Astrocyte (in vitro differentiated cells and primary cell): Measurements from ENCODE around the gene ZNF490. TPM values are rescaled to one million over a fixed set of nuclear protein-coding genes. Genes with fewer than 3 reads are reported as not detected.

Source experiments
- DNase-seq: peaks from one replicate; pipeline ENCODE4 v3.0.0-alpha.2; 2010; ENCODE audit warnings: low read depth
- FAIRE-seq: peaks from 2 replicates; lab custom pipeline; 2011; peaks lifted over from hg19 to GRCh38; lab: Jason Lieb, UNC
- H2AFZ ChIP-seq: 2 replicates; pipeline ENCODE4 v1.6.0; 2012; ENCODE audit warnings: low read depth, low read length, inconsistent platforms
- H3K27ac ChIP-seq: 2 replicates; pipeline ENCODE4 v1.5.1; 2011; ENCODE audit warnings: low read depth, low read length, inconsistent platforms
- H3K27me3 ChIP-seq: 2 replicates; pipeline ENCODE4 v1.6.0; 2011; ENCODE audit warnings: low read length, inconsistent platforms; ENCODE audit not compliant: insufficient read depth
- H3K36me3 ChIP-seq: 2 replicates; pipeline ENCODE4 v1.5.1; 2011; ENCODE audit warnings: low read length, inconsistent platforms; ENCODE audit not compliant: insufficient read depth
- H3K4me1 ChIP-seq: 2 replicates; pipeline ENCODE4 v1.5.1; 2011; ENCODE audit warnings: low read length, inconsistent platforms; ENCODE audit not compliant: insufficient read depth
- H3K4me2 ChIP-seq: 2 replicates; pipeline ENCODE4 v1.6.0; 2012; ENCODE audit warnings: low read length, inconsistent platforms
- H3K4me3 ChIP-seq: 2 replicates; pipeline ENCODE4 v1.5.1; 2011; ENCODE audit warnings: low read depth, mild to moderate bottlenecking, low read length, inconsistent platforms; ENCODE audit not compliant: insufficient read depth
- H3K79me2 ChIP-seq: 2 replicates; pipeline ENCODE4 v1.6.0; 2012; ENCODE audit warnings: mild to moderate bottlenecking, low read length, inconsistent platforms; ENCODE audit not compliant: insufficient read depth
- H3K9ac ChIP-seq: 2 replicates; pipeline ENCODE4 v1.6.0; 2012; ENCODE audit warnings: mild to moderate bottlenecking, low read length, inconsistent platforms
- H3K9me3 ChIP-seq: 2 replicates; pipeline ENCODE4 v1.5.1; 2012; ENCODE audit warnings: low read depth, mild to moderate bottlenecking, low read length, inconsistent platforms; ENCODE audit not compliant: insufficient read depth
- H4K20me1 ChIP-seq: 2 replicates; pipeline ENCODE4 v1.6.0; 2012; ENCODE audit warnings: low read length, inconsistent platforms; ENCODE audit not compliant: insufficient read depth
- H3K27ac Mint-ChIP-seq: one replicate; pipeline ENCODE4 v1.8.0; 2021; ENCODE audit warnings: mild to moderate bottlenecking, mixed read lengths; ENCODE audit not compliant: unreplicated experiment
- H3K27me3 Mint-ChIP-seq: one replicate; pipeline ENCODE4 v1.8.0; 2021; ENCODE audit warnings: low read depth, mixed read lengths; ENCODE audit not compliant: unreplicated experiment
- H3K36me3 Mint-ChIP-seq: one replicate; pipeline ENCODE4 v1.8.0; 2021; ENCODE audit warnings: low read depth, mixed read lengths; ENCODE audit not compliant: unreplicated experiment
- H3K4me1 Mint-ChIP-seq: one replicate; pipeline ENCODE4 v1.8.0; 2021; ENCODE audit warnings: low read depth, mixed read lengths; ENCODE audit not compliant: unreplicated experiment
- H3K4me3 Mint-ChIP-seq: one replicate; pipeline ENCODE4 v1.8.0; 2021; ENCODE audit warnings: mild to moderate bottlenecking, moderate library complexity, mixed read lengths; ENCODE audit not compliant: unreplicated experiment
- H3K9me3 Mint-ChIP-seq: one replicate; pipeline ENCODE4 v1.8.0; 2021; ENCODE audit warnings: mild to moderate bottlenecking, mixed read lengths; ENCODE audit not compliant: unreplicated experiment
- EZH2 ChIP-seq: IDR thresholded peaks from 2 replicates; pipeline ENCODE4 v1.6.1; 2012; ENCODE audit warnings: mild to moderate bottlenecking, low read length, inconsistent platforms; ENCODE audit not compliant: insufficient read depth
- total RNA-seq: library from RNA; stranded (reverse); gene quantifications from 2 replicates; pipeline ENCODE4 v1.2.1, GENCODE V29; 2021
- TF ChIP-seq, protein P1 (sequence below): IDR thresholded peaks from 2 replicates; pipeline ENCODE4 v1.5.1; 2011; ENCODE audit warnings: low read depth, mild to moderate bottlenecking, inconsistent platforms, low read length, moderate library complexity; ENCODE audit not compliant: insufficient read depth

The ZNF490 gene
- total RNA-seq, 1 donor from 2014 or later = 12.5 TPM

DNA sequence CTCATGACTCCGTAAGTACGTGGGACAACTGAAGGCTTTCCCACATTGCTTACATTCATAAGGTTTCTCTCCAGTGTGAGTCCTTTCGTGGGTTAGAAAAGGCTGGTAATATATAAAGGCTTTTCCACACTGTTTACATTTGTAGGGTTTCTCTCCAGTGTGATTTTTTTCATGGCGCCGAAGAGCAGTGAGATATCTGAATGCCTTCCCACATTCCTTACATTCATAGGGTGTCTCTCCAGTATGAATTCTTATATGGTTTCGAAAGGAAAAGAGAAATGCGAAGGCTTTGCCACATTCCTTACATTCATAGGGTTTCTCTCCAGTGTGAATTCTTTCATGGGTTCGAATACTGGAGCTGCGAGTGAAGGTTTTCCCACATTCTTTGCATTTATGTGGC lies 29.5 kb downstream of the ZNF490 start:
- Mint-ChIP-seq H3K27ac (no peak overlapping the region), H3K27me3 (no peaks in the 10 kb centered on the region), H3K36me3 (peaks cover 63% of the 10 kb centered on the region), H3K4me3 (no peak overlapping the region), H3K9me3 (peaks cover 52% of the 10 kb centered on the region), H3K4me1 (peaks cover 3% of the 10 kb centered on the region)
- Histone ChIP-seq H3K27me3 (no peaks in the 10 kb centered on the region), H3K27ac (no peak overlapping the region), H3K9ac (no peak overlapping the region), H4K20me1 (no peaks in the 10 kb centered on the region), H2AFZ (no peak overlapping the region), H3K4me1 (no peaks in the 10 kb centered on the region), H3K4me2 (no peak overlapping the region), H3K36me3 (peaks cover 20% of the 10 kb centered on the region), H3K79me2 (no peaks in the 10 kb centered on the region), H3K4me3 (no peak overlapping the region), H3K9me3 (peaks cover 43% of the 10 kb centered on the region)
- no peak for DNase-seq
- no peak for FAIRE-seq
- TF ChIP-seq, protein P1, sequence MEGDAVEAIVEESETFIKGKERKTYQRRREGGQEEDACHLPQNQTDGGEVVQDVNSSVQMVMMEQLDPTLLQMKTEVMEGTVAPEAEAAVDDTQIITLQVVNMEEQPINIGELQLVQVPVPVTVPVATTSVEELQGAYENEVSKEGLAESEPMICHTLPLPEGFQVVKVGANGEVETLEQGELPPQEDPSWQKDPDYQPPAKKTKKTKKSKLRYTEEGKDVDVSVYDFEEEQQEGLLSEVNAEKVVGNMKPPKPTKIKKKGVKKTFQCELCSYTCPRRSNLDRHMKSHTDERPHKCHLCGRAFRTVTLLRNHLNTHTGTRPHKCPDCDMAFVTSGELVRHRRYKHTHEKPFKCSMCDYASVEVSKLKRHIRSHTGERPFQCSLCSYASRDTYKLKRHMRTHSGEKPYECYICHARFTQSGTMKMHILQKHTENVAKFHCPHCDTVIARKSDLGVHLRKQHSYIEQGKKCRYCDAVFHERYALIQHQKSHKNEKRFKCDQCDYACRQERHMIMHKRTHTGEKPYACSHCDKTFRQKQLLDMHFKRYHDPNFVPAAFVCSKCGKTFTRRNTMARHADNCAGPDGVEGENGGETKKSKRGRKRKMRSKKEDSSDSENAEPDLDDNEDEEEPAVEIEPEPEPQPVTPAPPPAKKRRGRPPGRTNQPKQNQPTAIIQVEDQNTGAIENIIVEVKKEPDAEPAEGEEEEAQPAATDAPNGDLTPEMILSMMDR = no peak
- no peak for TF ChIP-seq EZH2

DNA sequence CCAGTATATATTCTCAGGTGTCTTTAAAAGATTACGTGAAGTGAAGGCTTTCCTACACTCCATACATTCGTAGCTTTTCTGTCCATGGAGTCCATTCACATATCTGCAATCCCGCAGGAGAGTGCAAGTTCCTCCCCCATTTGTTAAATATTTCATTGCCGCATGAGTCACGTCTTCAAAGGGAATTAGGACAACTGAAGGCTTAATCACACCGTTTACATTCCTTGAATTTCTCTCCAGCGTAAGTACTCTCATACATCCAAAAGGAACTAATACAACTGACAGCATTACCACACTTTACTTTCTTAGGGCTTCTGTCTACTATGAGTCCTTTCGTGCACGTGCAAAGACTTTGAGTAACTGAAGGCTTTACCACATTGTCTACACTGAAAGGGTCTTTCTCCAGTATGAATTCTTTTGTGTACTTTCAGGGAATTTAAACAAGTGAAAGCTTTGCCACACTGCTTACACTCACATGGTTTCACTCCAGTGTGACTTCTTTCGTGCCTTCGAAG lies 30.4 kb downstream of the ZNF490 start:
- H3K9me3 Mint-ChIP-seq = peaks cover 59% of the 10 kb centered on the region
- Histone ChIP-seq H3K4me2 (no peak overlapping the region), H3K36me3 (peaks cover 20% of the 10 kb centered on the region), H2AFZ (no peak overlapping the region), H3K4me1 (no peaks in the 10 kb centered on the region), H3K79me2 (no peaks in the 10 kb centered on the region), H3K9ac (no peak overlapping the region), H3K27ac (no peak overlapping the region), H3K27me3 (no peaks in the 10 kb centered on the region), H3K9me3 (peaks cover 47% of the 10 kb centered on the region), H4K20me1 (no peaks in the 10 kb centered on the region), H3K4me3 (no peak overlapping the region)
- peak; percentile 76 for DNase-seq
- no peak overlapping the region for H3K4me3 Mint-ChIP-seq
- H3K36me3 Mint-ChIP-seq = peaks cover 71% of the 10 kb centered on the region
- no peak for FAIRE-seq
- no peak for TF ChIP-seq EZH2
- TF ChIP-seq, protein P1 = no peak
- no peaks in the 10 kb centered on the region for H3K27me3 Mint-ChIP-seq
- H3K27ac Mint-ChIP-seq = no peak overlapping the region
- H3K4me1 Mint-ChIP-seq = peaks cover 3% of the 10 kb centered on the region

DNA sequence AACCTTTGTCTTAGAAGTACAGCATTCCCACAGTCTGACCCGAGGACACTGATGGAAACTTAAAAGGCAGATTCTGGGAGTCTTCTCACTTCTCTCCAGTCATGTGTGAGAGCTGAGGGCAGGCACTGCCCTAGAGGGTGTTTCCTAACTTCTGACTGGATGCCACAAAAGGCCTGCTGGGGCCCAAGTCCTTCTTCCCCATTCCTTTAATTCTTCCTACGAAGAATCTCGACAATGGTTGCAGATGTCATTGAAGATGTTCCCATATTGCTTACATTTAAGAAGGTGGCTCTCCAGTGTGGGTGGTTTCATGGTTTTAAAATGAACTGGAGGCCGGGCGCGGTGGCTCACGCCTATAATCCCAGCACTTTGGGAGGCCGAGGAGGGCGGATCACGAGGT lies 32.0 kb downstream of the ZNF490 start:
- H3K4me3 ChIP-seq = no peak overlapping the region

More for the DNA sequence above, 32.0 kb downstream of the ZNF490 start:
- no peaks in the 10 kb centered on the region for H3K4me1 ChIP-seq
- no peak overlapping the region for H3K27ac Mint-ChIP-seq
- H3K9me3 Mint-ChIP-seq = peaks cover 63% of the 10 kb centered on the region
- H3K36me3 ChIP-seq = peaks cover 20% of the 10 kb centered on the region
- peaks cover 3% of the 10 kb centered on the region for H3K4me1 Mint-ChIP-seq
- H3K4me3 Mint-ChIP-seq = no peak overlapping the region
- H3K27me3 ChIP-seq = no peaks in the 10 kb centered on the region
- TF ChIP-seq, protein P1 = no peak
- TF ChIP-seq EZH2 = no peak
- no peaks in the 10 kb centered on the region for H3K79me2 ChIP-seq
- no peak overlapping the region for H3K4me2 ChIP-seq
- no peak overlapping the region for H3K27ac ChIP-seq
- no peaks in the 10 kb centered on the region for H3K27me3 Mint-ChIP-seq
- H3K36me3 Mint-ChIP-seq = peaks cover 72% of the 10 kb centered on the region
- H4K20me1 ChIP-seq = no peaks in the 10 kb centered on the region
- no peak overlapping the region for H2AFZ ChIP-seq
- H3K9me3 ChIP-seq = peaks cover 49% of the 10 kb centered on the region
- DNase-seq = no peak
- no peak for FAIRE-seq
- no peak overlapping the region for H3K9ac ChIP-seq
